Neural crest cell (in vitro differentiated cells): Measurements from ENCODE around the gene FDXR. TPM values are rescaled to one million over a fixed set of nuclear protein-coding genes. Genes with fewer than 3 reads are reported as not detected.

Experiments
- DNase-seq: peaks from one replicate; pipeline ENCODE4 v3.0.0; 2021; ENCODE audit warnings: low read depth, mixed read lengths, low spot score
- H3K27ac Mint-ChIP-seq: one replicate; pipeline ENCODE4 v1.8.0; 2021; ENCODE audit warnings: mild to moderate bottlenecking, mixed read lengths; ENCODE audit not compliant: unreplicated experiment
- H3K27me3 Mint-ChIP-seq: 2 replicates; pipeline ENCODE4 v1.8.0; 2021; ENCODE audit warnings: low read depth, mild to moderate bottlenecking, mixed read lengths
- H3K36me3 Mint-ChIP-seq: 2 replicates; pipeline ENCODE4 v1.8.0; 2021; ENCODE audit warnings: low read depth, mild to moderate bottlenecking, mixed read lengths
- H3K4me1 Mint-ChIP-seq: 2 replicates; pipeline ENCODE4 v1.8.0; 2021; ENCODE audit warnings: mixed read lengths
- H3K4me3 Mint-ChIP-seq: one replicate; pipeline ENCODE4 v1.8.0; 2021; ENCODE audit warnings: mild to moderate bottlenecking, mixed read lengths
- H3K9me3 Mint-ChIP-seq: 2 replicates; pipeline ENCODE4 v1.8.0; 2021; ENCODE audit warnings: mixed read lengths
- CTCF ChIP-seq: fragments of 200-600 bp; sonication (generic); conservative IDR thresholded peaks from 2 replicates; pipeline ENCODE4 v1.5.0; 2021; ENCODE audit warnings: antibody characterized with exemption, mild to moderate bottlenecking
- total RNA-seq: library from RNA; stranded (reverse); gene quantifications from 2 replicates; pipeline ENCODE4 v1.2.1, GENCODE V29; 2021

The FDXR gene
- total RNA-seq, 1 donor from 2014 or later = 14.8 TPM

- TF ChIP-seq CTCF = no peak
- H3K27me3 Mint-ChIP-seq = peaks cover 74% of the 10 kb centered on the region
- DNase-seq = no peak
- H3K4me3 Mint-ChIP-seq = no peak overlapping the region
- no peaks in the 10 kb centered on the region for H3K4me1 Mint-ChIP-seq
- H3K9me3 Mint-ChIP-seq = no peaks in the 10 kb centered on the region
- H3K36me3 Mint-ChIP-seq = no peaks in the 10 kb centered on the region
- no peak overlapping the region for H3K27ac Mint-ChIP-seq
Measured at GRCh38 chr17:74850310-74850709, 22.5 kb downstream of the FDXR start.

- TF ChIP-seq CTCF = no peak
- Mint-ChIP-seq H3K4me1 (no peaks in the 10 kb centered on the region), H3K36me3 (no peaks in the 10 kb centered on the region), H3K4me3 (no peak overlapping the region), H3K27me3 (peaks cover 69% of the 10 kb centered on the region), H3K9me3 (no peaks in the 10 kb centered on the region), H3K27ac (no peak overlapping the region)
- DNase-seq = no peak
Measured at GRCh38 chr17:74848656-74849399, 24.0 kb downstream of the FDXR start.

- H3K27me3 Mint-ChIP-seq = peaks cover 65% of the 10 kb centered on the region
- no peak for DNase-seq
Measured at GRCh38 chr17:74846621-74847020, 26.2 kb downstream of the FDXR start.

GRCh38 chr17:74843352-74843627 lies 29.5 kb downstream of the FDXR start:
- peaks cover 16% of the 10 kb centered on the region for H3K4me1 Mint-ChIP-seq
- no peaks in the 10 kb centered on the region for H3K36me3 Mint-ChIP-seq
- H3K9me3 Mint-ChIP-seq = no peaks in the 10 kb centered on the region
- H3K4me3 Mint-ChIP-seq = no peak overlapping the region
- H3K27me3 Mint-ChIP-seq = peaks cover 41% of the 10 kb centered on the region
- no peak overlapping the region for H3K27ac Mint-ChIP-seq
- no peak for DNase-seq
- TF ChIP-seq CTCF = no peak

More at GRCh38 chr17:74846621-74847020, 26.2 kb downstream of the FDXR start:
- no peaks in the 10 kb centered on the region for H3K9me3 Mint-ChIP-seq
- H3K36me3 Mint-ChIP-seq = no peaks in the 10 kb centered on the region
- H3K27ac Mint-ChIP-seq = no peak overlapping the region
- no peak overlapping the region for H3K4me3 Mint-ChIP-seq
- no peak for TF ChIP-seq CTCF
- H3K4me1 Mint-ChIP-seq = peaks cover 5% of the 10 kb centered on the region

- peaks cover 16% of the 10 kb centered on the region for H3K4me1 Mint-ChIP-seq
- H3K36me3 Mint-ChIP-seq = no peaks in the 10 kb centered on the region
- no peaks in the 10 kb centered on the region for H3K9me3 Mint-ChIP-seq
- no peak overlapping the region for H3K4me3 Mint-ChIP-seq
- no peak overlapping the region for H3K27ac Mint-ChIP-seq
- peak; percentile 59 for DNase-seq
- TF ChIP-seq CTCF = peak; percentile 68
- H3K27me3 Mint-ChIP-seq = peaks cover 35% of the 10 kb centered on the region
Measured at GRCh38 chr17:74842599-74843351, 30.0 kb downstream of the FDXR start.
